GM19328 (cell line): ENCODE measurements around the gene DTX3L.
"Not testable (repeated sequence)": the region's sequence is repeated elsewhere in the genome, so short reads cannot be mapped to it uniquely, and the experiment has no call there.

Experiments used
- ATAC-seq: cut with Tn5 transposase; IDR thresholded peaks from one replicate; pipeline ENCODE4 v1.9.1; 2021; ENCODE audit warnings: mild to moderate bottlenecking, moderate library complexity; ENCODE audit not compliant: unreplicated experiment

The DTX3L gene

GRCh38 chr3:122560680-122561079 is 3.5 kb upstream of the DTX3L start:
- ATAC-seq = no peak

- no peak for ATAC-seq
These were observed 1.0 kb upstream of the DTX3L start for GRCh38 chr3:122562923-122563716.

- no peak for ATAC-seq
These were observed 467 bp upstream of the DTX3L start for GRCh38 chr3:122563717-122564025.

GRCh38 chr3:122568131-122568530 is 4.0 kb downstream of the DTX3L start:
- ATAC-seq = not testable (repeated sequence)

- ATAC-seq = no peak
These were observed 4.6 kb downstream of the DTX3L start for GRCh38 chr3:122568755-122569154.

- ATAC-seq = no peak
These were observed 8.8 kb downstream of the DTX3L start for GRCh38 chr3:122572940-122573412.

- peak; percentile 85 for ATAC-seq
These were observed 12.2 kb downstream of the DTX3L start for GRCh38 chr3:122576174-122576940.

- no peak for ATAC-seq
These were observed 13.4 kb downstream of the DTX3L start, which contains the start of gene PARP15 for GRCh38 chr3:122577409-122578031. Gene PARP15, plus strand, starts transcription at chr3:122577650. Its CDS starts 18 bp downstream, at chr3:122577668.

GRCh38 chr3:122578069-122578740 is 14.1 kb downstream of the DTX3L start:
- no peak for ATAC-seq

GRCh38 chr3:122580470-122580869 is 16.3 kb downstream of the DTX3L start:
- ATAC-seq = no peak

GRCh38 chr3:122581622-122582021 is 17.5 kb downstream of the DTX3L start:
- ATAC-seq = no peak

GRCh38 chr3:122582390-122582789 is 18.3 kb downstream of the DTX3L start:
- no peak for ATAC-seq

- ATAC-seq = no peak
These were observed 22.0 kb downstream of the DTX3L start for GRCh38 chr3:122586098-122586497.

- ATAC-seq = no peak
These were observed 22.8 kb downstream of the DTX3L start for GRCh38 chr3:122586773-122587485.

GRCh38 chr3:122587572-122587971 is 23.4 kb downstream of the DTX3L start:
- no peak for ATAC-seq

GRCh38 chr3:122589297-122589696 is 25.2 kb downstream of the DTX3L start:
- no peak for ATAC-seq

GRCh38 chr3:122590610-122591009 is 26.5 kb downstream of the DTX3L start:
- no peak for ATAC-seq

- ATAC-seq = no peak
These were observed 29.9 kb downstream of the DTX3L start for GRCh38 chr3:122594025-122594424.

GRCh38 chr3:122598151-122598550 is 34.0 kb downstream of the DTX3L start:
- no peak for ATAC-seq

GRCh38 chr3:122598556-122598955 is 34.4 kb downstream of the DTX3L start:
- no peak for ATAC-seq
